Endothelial cell of hepatic sinusoid (primary cell): ENCODE data around the gene TP53I13.

ENCODE experiments used
- in situ Hi-C: cut with HindIII; loops from 2 replicates; pipeline ENCODE4 v1.10.0; 2017; ENCODE audit warnings: low sequenced_read_pairs

The TP53I13 gene

DNA sequence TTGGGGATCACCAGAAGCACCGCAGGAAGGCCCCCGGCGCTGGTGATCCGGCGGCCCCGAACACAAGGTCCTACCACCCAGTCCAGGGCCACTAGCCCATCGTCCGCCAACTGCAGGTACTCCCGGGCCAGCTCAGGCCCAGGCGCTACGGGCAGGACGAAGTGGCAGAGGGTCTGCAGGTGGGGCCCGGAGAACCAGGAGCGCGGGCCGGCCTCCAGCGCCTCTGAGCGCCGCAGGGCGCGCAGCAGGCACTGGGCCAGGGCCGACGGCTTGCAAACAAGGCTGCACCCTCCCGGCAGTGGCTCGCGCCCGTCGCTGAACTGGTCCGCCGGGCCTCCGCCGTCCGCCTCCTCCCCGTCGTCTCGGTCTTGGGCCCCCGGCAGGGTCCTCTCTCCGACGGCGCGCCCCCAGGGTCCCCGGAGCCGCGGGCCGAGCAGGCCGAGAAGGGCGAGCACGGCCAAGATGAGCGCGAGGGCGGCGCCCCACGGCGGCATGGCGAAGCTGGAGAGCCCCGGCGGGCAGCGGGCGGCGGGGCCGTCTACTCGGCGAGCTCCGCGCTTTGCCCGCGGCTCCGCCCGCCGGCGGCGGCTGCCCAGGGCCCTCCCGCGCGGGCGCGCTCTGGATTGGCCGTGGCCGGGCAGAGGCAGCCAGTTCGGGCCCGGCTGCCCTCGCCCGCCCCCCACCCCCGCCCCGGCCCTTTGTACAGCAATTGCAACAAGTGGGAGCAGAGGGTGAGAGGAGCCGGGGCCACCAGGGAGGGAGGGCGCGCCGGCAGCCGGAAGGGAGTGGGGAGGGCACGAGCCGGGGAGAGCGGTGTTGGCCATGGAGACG is 1.8 kb upstream of the TP53I13 start, which contains the start of gene ABHD15:
TSS of gene ABHD15 (minus strand) at position 565 of the 831 bp plus-strand sequence. CDS start at position 494, 71 bp downstream.
- in situ Hi-C loops = no loop called here

DNA sequence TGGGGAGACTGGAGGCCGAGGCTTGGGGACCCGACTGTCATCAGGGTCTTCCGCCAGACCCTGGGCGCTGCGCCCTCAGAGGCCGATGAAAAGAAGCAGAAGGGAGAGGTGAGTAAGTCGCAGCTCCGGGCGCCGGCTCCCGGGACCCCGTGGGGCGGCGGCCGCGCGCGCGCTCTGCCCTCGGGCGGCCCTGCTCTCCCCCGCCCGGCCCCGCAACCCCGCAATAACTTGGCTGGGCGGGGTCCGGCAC is 1.3 kb upstream of the TP53I13 start:
- in situ Hi-C loops = no loop called here

DNA sequence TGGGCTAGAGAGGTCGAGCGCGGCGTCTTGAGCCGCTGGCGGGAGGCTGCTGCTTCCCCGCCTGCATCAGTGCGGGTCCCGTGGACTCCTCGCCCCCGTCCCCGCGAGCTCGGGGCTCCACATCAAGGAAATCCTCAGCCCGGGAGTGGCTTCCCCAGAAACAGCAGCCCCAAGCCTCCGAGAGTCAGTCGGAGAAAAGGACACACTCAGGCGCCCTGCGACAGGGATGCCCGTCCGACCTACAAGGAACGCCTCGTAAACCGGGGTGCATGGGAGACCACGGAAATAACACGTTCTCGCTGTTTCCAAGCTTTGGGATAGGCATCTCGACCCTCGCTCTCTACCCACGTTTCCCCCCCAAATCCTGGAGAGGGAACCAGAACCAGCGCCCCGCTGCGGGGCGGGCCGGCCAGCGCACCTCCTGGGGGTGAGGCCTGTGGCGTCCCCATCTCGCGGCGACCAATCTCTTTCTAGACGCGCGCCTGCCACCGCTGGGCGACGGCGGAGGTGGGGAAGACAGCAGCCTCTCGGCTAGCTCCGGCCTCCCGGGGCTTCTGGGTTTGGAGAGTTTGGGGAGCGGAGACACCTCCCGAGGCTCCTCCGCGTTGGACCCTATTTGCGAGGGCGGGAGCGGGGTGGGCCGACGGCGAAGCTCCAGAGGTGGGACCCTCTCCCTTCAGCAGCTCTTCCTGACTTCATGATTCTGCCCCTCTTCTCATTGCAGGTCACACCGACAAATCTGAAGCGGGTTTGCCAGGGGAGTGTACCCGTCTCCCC is 759 bp upstream of the TP53I13 start:
- in situ Hi-C loops = no loop called here

DNA sequence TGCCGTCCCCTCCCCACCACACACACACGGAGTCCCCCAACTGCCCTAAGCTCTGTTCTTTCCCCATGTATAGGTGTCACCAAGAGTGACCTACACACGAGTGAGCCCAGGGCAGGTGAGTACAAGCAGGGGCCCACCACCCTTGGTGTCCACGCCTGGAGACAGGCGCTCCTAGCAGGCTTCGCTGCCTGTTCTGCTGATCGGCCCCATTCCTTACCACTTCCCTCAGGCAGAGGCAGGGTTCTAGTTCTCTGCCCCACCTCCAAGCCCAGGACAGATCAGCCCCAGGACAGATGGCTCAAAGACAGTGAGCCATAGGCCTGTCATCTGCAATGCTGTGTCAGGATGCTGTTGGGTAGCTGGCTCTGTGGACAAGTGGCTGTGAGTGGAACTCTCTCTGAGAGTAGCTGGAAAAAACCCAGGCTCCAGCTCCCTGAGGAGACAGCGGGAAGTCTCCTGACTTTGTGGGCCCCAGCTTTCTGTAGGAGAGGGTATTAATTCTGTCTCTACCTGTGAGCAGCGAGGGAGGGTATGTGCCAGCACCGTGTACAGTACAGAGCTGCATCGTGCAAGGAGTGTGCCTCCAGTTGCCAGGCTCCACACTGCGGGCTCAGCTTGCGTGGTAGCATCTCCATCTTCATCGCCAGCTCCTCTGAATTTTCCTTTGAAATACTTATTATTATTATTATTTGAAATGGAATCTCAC is 897 bp downstream of the TP53I13 start:
- in situ Hi-C loops = no loop called here

DNA sequence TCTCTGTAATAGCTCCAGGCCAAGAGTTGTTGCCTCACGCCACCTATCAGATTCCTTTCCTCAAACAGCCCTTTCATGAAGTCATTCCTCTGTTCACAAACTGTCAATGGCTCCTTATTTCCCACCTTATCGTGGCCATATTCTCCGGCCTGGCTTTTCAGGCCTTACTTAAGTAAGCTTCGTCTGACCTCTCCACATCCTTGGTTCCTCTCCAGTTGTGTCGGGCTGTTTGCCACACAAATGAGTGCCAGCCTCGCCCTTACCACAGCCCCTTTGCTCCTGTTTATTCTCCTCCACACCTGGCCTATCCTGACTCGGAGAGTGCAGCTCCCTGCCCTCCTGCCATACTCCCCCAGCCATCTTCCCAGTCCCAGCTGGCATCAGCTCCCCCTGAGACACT is 2.0 kb downstream of the TP53I13 start:
- in situ Hi-C loops = no loop called here

DNA sequence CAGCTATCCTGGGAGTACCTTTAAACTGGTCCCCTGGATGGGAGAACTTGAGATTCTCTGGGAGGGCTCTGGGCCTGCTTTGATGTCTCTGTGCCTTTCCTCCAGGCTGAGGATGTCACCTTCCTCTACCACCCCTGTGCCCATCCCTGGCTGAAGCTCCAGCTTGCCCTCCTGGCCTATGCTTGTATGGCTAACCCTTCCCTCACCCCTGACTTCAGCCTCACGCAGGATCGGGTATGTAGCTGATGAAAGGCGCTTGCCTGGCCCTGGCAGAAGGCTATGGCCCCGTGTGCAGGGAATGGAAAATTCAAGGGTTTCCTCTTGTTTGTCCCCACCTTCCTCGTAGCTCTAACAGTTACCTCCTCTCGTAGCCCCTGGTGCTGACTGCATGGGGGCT is 3.0 kb downstream of the TP53I13 start:
- in situ Hi-C loops = no loop called here

DNA sequence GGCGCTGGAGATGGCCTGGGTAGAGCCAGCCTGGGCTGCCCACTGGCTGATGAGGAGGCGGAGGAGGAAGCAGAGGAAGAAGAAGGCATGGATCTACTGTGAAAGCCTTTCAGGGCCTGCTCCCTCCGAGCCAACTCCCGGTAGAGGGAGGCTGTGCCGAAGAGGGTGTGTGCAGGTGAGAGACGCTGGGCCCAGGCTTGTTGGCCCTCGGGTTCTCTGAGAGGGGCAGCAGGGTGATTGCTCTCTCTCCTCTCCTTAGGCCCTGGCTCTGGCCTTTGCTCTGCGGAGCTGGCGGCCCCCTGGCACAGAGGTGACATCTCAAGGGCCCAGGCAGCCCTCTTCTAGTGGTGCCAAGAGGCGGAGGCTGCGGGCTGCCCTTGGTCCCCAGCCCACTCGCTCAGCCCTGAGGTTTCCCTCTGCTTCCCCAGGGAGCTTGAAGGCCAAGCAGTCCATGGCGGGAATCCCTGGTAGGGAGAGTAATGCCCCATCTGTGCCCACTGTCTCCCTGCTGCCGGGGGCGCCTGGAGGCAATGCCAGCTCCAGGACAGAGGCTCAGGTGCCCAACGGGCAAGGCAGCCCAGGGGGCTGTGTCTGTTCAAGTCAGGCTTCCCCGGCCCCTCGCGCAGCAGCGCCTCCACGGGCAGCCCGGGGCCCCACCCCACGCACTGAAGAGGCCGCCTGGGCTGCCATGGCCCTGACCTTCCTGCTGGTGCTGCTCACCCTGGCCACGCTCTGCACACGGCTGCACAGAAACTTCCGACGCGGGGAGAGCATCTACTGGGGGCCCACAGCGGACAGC is 3.6 kb downstream of the TP53I13 start:
- in situ Hi-C loops = no loop called here

DNA sequence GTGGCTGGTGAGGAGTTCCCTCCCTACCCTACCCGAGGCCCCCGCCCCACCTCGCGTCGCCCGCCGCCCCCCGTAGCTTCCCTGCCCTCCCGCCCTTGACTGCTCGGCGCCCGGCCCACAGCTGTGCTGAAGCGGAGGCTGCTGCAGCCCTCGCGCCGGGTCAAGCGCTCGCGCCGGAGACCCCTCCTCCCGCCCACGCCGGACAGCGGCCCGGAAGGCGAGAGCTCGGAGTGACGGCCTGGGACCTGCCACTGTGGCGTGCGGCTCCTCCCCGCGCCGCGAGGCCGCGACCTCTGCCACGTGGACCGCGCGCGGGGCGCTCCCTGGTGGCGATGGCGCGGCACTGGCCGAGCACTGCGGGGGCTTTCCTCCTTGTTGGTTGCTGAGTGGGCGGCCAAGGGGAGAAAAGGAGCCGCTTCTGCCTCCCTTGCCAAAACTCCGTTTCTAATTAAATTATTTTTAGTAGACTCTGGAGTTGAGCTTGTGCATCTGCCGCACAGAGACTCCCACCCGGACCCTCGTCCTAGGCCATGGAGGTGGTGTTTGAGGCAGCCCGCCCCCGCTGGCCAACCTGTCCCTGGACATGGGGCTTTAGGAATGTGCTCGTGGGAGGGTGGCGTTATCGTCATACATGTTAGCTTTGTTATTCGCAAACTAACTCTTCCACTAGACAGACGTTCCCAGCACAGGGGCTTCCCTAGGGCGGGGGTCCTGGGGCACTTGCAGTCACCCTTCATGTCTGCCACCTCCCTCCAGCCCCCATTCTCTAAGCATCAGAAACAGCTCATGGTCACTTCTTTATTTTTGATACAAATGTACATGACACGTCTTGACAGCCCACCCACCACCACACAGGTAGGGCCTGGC is 4.4 kb downstream of the TP53I13 start:
- in situ Hi-C loops = no loop called here

DNA sequence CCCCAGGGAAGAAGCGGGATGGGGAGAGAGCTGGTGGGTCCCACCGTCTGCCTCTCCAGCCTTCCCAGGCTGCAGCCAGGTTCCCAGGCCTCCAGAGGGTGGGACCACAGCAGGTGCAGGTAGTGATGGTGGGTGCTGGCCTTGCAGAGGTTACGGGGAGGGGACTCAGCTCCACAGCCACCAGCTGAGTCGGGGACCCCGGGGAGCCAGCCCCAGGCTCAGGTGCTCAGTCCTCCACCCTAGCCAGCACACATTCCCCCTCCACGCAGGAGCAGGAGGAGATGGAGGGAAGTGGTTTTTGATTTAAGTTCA is 5.0 kb downstream of the TP53I13 start:
- in situ Hi-C loops = no loop called here

DNA sequence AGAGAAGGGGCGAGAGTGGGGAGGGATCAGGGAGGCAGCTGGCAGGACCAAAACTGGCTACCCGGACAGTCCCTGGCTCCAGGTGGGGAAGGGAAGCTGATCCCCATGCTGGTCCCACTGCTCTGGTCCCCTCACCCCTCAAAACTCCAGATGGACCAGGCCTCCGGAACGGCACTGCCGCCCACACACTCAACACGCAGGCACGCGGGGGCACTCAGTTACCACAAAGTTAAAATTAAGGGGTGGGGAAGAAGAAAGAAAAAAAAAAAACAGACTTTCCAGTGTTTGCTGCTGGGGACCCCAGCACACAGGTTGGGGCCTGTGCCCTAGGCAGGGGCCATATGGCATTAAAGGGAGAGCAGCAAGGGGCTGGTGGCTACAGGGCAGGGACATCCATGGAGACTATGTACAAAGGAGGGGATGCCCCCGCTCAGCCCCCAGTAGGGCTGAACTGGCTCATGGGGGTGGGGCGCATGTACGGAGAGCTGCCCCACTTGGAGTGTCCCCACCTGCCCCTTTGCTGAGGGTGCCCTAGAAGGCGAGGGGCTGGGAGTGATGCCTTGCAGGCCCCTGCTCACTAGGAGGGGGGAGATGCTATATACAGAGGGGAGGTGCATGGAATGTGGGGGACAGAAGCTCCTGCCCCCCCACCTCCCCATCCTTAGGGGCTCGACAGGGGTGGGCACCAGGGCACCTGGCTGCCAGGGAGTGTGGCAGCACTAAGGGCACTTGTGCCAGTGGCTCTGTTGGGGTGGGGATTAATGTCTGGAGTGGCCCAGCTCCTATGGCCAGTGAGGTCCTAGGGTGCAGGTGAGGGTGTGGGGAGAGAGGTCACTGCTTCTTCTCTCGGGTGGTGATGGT is 5.6 kb downstream of the TP53I13 start:
- in situ Hi-C loops = no loop called here

DNA sequence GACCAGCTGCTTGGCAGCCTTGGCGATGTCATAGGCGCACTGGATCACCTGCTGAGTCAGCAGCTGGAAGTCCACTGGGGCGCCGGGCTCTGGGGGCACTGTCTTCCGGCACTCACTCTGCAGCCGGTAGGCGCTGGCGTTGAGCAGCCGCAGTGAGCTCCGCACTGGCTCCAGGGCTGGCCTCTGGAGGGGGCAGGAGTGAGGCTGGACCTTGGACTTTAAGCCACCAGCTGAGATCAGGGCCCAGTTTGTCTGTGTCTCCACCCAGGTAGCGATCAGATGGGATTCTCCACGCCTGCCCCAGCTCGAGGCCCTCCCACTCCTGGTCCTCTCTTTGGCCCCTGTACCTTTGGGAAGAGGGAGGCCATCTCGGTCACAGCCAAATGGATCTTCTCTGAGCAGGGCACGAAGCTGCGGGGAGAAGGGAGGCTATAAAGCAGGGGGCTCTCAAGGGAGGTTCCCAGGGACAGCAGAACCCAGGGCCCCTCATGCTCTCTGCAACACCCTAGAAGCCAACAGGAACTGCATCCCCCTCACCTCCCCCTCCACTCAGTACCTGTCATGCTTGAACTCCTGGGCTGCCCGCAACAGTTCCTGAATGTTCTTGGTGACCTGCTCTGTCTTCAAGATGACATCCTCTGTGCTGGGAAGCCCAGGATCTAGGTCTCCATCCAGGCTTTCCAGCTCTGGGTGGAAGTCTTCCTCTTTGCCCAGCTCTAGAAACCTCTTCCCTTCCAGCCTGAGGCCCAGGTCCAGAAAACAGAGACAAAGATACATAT is 6.4 kb downstream of the TP53I13 start:
- in situ Hi-C loops = no loop called here

DNA sequence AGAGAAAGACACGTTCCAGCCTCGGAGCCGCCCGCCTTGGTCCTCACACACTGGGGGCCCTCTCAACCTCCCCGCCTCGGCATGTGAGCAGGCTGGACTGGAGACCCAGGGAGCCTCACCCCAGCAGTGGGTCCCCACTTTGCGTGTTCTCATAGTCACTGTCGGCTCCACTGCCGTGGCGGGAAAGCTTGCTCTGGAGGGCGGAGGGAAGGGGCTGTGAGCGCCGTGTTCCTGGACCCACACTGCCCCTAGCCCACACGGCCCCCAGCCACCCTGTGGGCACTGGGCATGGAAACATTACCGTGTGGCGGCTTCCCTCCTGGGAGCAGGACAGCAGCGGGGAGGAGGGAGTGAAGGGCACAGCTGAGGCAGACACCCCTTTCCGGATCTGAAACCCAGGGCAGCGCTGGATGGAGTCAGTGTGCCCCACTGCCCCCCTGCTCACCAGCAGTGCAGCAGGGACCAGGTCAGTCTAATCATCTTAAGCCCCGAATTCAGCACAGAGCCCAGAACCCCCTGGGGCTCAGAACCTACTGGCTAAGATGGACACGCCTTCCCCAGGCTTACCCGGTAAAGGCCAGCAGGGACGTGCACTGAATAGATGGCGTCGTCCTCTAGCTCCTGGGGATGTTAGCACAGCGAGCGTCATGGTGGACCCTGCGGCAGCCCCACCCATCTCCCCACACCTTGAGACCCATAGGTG is 7.2 kb downstream of the TP53I13 start:
- in situ Hi-C loops = no loop called here

DNA sequence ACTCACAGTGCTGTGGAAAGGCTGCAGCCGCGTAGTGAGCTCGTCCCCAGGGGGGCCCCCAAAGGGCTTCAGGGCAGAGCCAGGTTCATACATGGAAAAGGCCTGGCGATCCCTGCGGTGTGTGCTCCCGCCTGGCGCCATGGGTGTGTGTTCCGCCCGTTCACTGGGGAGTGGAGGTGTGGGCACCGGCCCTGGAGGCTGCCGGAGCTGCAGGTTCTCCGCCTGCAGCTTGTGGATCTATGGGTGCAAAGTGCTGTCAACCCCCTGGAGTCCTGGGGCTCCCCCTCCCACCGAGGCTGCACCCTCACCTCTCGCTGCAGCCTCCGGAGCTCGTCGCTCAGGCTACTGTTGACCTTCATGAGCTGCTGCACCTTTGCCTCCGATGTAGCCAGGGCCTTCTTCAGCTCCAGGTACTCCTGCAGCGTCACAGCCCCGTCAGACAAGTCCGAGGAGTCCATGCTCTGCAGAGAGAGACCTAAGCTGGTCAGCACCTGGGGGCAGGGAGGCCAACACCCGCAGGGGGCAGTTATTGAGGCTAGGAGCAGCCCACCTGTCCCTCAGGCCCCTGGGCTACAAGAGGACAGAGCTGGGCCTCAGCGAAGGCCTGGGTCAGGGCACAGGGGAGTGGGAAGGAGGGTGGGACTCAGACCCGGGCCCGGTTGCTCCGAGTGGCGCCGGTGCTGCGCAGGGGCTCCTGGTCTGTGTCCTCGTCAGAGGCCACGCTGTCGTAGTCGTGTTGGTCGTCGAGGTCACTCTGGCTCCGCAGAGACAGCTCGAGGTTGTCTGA is 7.9 kb downstream of the TP53I13 start:
- in situ Hi-C loops = no loop called here

DNA sequence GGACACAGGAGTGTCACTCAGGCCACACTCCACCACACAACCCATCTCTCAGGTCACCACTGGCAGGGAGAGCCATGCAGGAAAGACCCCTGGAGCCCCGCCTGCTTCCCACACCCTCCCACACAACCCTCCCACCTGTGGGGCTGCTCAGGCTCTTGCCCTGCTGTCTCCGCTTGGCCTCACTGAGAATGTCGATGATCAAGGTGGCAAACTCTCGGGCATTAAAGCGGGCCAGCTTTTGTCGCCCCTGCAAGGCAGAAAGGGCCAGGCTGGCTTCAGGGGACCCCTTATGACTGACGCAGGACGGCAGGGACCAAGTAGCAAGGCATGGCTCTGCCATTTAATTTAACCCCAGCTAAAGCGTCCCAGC is 8.5 kb downstream of the TP53I13 start:
- in situ Hi-C loops = no loop called here

DNA sequence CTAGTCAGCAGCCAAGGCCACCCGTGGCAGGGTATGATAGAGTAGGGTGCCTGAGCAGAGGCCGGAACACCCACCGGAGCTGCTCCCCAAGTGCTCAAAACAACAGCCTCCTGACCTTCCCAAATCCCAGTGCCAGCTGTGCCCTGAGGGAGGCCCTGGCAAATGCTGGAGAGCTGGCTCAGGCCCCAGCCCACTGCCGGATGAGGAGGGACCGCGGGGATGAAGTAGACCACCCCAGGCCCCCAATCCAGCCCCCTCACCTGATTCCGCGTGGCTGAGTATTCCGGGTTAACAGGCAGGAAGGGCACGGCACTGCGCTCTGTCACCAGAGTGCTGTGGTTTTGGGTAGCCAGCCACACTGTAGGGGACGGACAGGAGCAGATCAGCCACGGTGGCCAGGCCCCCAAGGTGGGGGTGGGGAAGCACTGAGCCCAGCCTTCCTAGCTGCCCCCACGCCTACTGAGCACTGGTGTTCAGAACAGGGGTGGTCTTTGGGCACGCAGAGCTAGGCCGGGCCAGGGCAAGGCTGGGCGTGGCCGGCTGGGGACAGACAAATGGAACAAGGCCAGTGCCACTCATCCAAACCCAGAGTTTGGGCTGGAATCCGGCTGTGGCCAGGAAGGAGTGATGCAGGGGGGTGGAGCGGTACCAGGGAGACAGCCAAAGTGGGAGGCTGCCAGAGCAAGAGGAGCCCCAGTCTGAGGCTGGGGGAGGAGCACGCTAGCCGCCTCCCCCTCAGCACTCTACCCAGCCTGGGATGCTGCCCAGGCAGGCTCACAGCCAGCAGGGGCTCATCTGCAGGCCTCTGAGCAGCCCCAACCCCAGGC is 9.1 kb downstream of the TP53I13 start:
- in situ Hi-C loops = no loop called here
